Activated gamma-delta T cell treated with anti-CD3 and anti-CD28 coated beads, Interleukin-2, amount 50 U/mL, for 16 hours (primary cell): Measurements from ENCODE around the gene RGS12.

Experiments
- DNase-seq: peaks from one replicate; pipeline ENCODE4 v3.0.0-alpha.2; 2020; ENCODE audit warnings: low read depth

Gene RGS12

GRCh38 chr4:3255611-3256186, 37.1 kb upstream of the RGS12 start:
- no peak for DNase-seq

GRCh38 chr4:3256230-3257102, 36.4 kb upstream of the RGS12 start:
- no peak for DNase-seq

GRCh38 chr4:3257103-3257555, 35.7 kb upstream of the RGS12 start:
- no peak for DNase-seq

- no peak for DNase-seq
These were observed 35.0 kb upstream of the RGS12 start for GRCh38 chr4:3257556-3258482.

GRCh38 chr4:3261411-3262207, 31.2 kb upstream of the RGS12 start:
- DNase-seq, result no peak

GRCh38 chr4:3262208-3263052, 30.4 kb upstream of the RGS12 start:
- no peak for DNase-seq

GRCh38 chr4:3263053-3263875, 29.6 kb upstream of the RGS12 start:
- no peak for DNase-seq

- DNase-seq, result no peak
These were observed 29.0 kb upstream of the RGS12 start for GRCh38 chr4:3263876-3264193.

- no peak for DNase-seq
These were observed 26.7 kb upstream of the RGS12 start for GRCh38 chr4:3266076-3266475.

- no peak for DNase-seq
These were observed 25.0 kb upstream of the RGS12 start for GRCh38 chr4:3267576-3268394.

GRCh38 chr4:3268395-3269104, 24.3 kb upstream of the RGS12 start:
- DNase-seq, result no peak

GRCh38 chr4:3269105-3269927, 23.5 kb upstream of the RGS12 start:
- DNase-seq, result no peak

- DNase-seq, result no peak
These were observed 22.7 kb upstream of the RGS12 start for GRCh38 chr4:3269991-3270611.

- DNase-seq, result no peak
These were observed 21.7 kb upstream of the RGS12 start for GRCh38 chr4:3271131-3271530.

- no peak for DNase-seq
These were observed 15.8 kb upstream of the RGS12 start for GRCh38 chr4:3276986-3277385.

GRCh38 chr4:3280466-3280865, 12.4 kb upstream of the RGS12 start:
- DNase-seq, result no peak

GRCh38 chr4:3283483-3283882, 9.3 kb upstream of the RGS12 start:
- no peak for DNase-seq
